ENCODE results near the gene PAFAH2.

Gene PAFAH2

GRCh38 chr1:26015358-26015757 lies 17.5 kb upstream of the PAFAH2 start:
- in situ Hi-C loops (cut with MboI; ENCODE audit: low sequenced_read_pairs) = no loop called here

DNA sequence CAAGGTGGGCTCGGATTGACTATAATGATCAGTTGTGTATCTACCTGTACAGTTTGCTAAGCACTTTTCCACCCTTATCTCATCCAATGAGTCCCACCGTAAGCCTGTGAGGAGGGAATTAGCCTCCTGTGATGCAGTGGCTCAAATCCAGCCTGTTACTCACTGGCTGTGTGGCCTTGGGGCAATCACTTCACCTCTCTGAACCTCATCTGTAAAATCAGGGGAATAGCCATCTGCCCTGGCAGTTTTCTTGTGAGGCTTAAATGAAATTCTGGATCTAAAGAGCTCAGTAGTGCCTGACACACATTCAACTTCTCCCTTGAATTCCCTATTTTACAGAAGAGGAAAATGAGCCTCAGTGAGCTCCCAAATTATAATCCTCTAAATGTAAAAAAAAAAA lies 16.3 kb upstream of the PAFAH2 start:
- in situ Hi-C loops (cut with MboI; ENCODE audit: low sequenced_read_pairs) = no loop called here

- in situ Hi-C loops (cut with MboI; ENCODE audit: low sequenced_read_pairs) = no loop called here
Observed at GRCh38 chr1:26012864-26013263, 15.0 kb upstream of the PAFAH2 start.

- in situ Hi-C loops (cut with MboI; ENCODE audit: low sequenced_read_pairs) = no loop called here
Observed at GRCh38 chr1:26010825-26011224, 13.0 kb upstream of the PAFAH2 start.

GRCh38 chr1:26009796-26010447 lies 12.1 kb upstream of the PAFAH2 start:
- in situ Hi-C loops (cut with MboI; ENCODE audit: low sequenced_read_pairs) = no loop called here

GRCh38 chr1:26006710-26007109 lies 8.8 kb upstream of the PAFAH2 start:
- in situ Hi-C loops (cut with MboI; ENCODE audit: low sequenced_read_pairs) = no loop called here

DNA sequence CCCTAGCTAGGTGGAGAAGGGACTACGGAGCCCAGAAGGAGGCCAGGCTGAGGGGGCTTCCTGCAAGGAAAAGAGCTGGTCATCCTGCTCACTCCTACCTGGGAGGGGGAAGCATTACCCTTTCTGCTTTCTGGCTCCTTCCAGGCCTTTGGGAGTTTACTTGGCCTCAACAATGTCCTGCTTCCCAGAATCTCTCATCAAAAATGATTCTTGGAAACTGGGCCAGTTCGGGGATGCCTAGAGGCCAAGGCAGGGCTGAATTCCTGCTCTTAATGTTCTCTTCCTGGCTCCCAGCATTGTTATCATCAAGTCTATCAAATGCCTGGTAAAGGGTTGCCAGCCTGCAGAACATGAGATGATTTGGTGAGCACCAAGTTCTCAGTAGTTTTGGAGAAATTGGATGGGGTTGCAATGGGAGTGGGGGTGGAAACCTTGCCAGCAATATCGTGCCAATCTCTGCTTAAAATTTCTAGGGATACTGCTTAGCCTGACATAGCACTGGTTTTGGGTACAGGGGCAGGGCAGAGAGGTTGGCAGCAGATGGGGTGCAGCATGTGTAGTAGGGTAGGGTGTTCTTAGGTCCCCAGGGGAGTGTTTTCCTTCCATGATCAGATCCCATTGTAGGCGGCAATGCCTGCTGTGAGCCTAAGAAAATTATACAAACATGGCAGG lies 7.7 kb upstream of the PAFAH2 start:
- in situ Hi-C loops (cut with MboI; ENCODE audit: low sequenced_read_pairs) = no loop called here

DNA sequence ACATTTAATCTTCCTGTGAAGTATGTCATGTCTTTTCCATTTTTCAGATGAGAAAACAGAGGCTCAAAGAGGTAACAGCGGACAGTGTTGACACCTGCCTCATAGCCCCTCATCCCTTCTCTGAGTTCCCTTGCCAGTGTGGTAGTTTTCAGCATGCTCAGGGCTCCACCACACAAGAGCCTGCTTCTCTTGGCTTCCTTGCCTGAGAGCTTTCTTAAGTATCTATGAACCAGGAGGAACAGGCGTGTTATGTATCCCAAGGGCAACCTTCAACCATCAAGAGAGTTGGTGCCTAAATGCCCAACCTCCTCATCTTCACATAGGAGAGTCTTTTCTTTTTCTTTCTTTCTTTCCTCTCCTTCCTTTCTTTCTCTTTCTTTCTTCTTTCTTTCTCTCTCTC lies 5.9 kb upstream of the PAFAH2 start:
- in situ Hi-C loops (cut with MboI; ENCODE audit: low sequenced_read_pairs) = no loop called here

DNA sequence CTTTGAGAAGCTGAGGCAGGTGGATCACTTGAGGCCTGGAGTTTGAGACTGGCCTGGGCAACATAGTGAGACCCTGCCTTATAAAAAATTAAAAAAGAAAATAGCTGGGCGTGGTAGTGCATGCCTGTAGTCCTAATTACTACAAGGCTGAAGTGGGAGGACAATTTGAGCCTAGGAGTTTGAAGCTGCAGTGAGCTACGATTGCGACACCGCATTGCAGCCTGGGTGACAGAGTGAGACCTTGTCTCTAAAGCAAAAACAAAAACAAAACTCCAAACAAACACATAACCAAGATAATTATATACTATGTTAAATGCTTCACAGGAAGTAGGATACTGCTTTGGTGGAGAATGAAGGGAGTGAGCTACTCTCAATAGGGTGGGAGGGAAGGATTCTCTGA lies 5.4 kb upstream of the PAFAH2 start:
- in situ Hi-C loops (cut with MboI; ENCODE audit: low sequenced_read_pairs) = no loop called here

- in situ Hi-C loops (cut with MboI; ENCODE audit: low sequenced_read_pairs) = no loop called here
Observed at GRCh38 chr1:25999041-25999800, 1.4 kb upstream of the PAFAH2 start.

DNA sequence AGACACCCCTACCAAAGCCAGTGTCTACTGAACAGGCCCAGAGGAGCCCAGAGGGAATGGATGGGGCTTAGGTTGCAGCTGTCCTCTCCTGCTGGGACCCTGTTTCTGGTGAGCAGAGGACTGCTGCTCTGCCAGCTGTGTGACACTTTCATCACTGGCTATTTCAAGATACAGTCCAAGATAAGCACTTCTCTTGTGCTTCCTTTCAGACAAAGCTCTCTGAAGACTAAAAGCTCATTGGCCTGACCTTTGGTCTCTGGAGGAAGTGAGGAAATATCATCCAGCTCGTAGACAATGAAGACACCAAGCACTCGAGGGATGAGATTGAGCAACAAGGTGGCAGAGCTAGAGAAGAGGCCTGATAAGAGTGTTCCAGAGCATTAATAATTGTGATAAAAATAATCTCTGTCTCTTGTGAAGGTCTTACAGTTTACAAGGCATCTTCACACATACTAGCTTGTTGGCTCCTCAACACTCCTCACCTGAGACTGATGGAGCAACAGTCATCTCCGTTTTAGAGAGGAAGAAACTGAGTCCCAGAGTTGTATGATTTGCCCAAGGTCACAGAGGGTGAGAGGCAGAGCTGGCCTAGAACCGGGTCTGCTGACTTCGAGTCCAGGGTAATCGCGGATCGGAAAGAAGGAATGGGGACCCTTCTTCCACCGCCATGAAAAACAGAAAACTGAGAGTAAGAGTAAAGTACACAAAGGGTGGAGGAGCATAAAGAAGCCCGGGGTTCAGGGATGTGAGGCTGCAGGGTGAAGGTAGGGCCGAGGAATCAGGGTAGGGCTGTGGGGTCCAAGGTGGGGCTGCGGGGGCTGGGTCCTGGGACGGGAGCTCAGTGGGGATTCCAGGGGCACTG lies 666 bp downstream of the PAFAH2 start:
- in situ Hi-C loops (cut with MboI; ENCODE audit: low sequenced_read_pairs) = no loop called here

GRCh38 chr1:25994402-25995150 lies 3.3 kb downstream of the PAFAH2 start:
- in situ Hi-C loops (cut with MboI; ENCODE audit: low sequenced_read_pairs) = no loop called here

- in situ Hi-C loops (cut with MboI; ENCODE audit: low sequenced_read_pairs) = no loop called here
Observed at GRCh38 chr1:25993197-25993951, 4.5 kb downstream of the PAFAH2 start.

DNA sequence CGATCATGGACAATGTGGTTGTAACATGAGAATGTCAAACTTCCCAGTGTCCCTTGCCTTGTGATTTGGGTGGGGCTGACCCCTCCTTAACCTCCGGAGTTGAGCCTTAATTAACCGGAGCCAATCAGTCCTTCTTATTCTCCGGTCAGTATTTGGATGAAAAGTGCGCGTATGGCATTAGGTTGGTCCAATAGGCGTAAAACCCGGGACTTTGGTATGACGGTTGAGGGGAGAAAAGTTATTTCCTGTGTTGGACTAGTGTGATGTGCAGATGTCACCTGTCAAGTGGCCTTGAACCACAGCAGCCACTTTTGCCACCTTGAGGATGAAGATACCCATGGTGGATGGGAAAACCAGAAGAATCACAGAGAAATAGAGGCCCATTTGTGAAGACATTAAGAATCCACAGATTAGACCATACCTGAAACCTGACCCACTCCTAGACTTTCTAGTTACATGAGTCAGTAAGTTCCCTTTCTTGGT lies 5.1 kb downstream of the PAFAH2 start:
- in situ Hi-C loops (cut with MboI; ENCODE audit: low sequenced_read_pairs) = no loop called here

GRCh38 chr1:25991937-25992688 lies 5.8 kb downstream of the PAFAH2 start:
- in situ Hi-C loops (cut with MboI; ENCODE audit: low sequenced_read_pairs) = no loop called here

DNA sequence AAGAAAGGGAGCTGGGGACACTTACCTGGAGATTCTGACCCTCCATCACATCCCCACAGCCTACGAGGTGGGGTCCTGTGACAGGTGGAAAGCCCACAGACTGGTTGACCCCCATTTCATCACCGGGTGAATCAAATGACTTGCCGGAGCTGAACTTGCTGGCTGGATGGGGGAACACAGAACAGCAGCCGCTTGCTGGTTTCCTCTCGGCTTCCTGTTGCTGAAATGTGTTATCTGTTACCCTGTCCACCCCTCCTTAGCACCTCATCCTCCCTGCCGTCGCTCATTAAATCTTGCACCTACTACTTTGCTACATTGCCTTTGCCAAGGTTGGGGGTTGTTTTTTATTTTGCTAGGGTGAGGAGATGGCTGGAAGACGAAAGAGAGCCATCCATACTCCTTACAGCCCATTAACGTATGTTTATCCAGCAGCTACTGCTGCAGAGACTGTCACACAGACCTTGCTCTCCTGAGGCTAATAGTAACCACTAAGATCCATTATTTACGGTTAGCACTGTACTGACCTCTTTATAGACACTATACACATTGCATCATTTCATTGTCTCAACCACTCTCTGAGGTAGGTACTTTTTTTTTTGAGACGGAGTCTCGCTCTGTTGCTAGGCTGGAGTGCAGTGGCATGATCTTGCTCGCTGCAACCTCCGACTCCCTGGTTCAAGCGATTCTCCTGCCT lies 7.0 kb downstream of the PAFAH2 start:
- in situ Hi-C loops (cut with MboI; ENCODE audit: low sequenced_read_pairs) = no loop called here

DNA sequence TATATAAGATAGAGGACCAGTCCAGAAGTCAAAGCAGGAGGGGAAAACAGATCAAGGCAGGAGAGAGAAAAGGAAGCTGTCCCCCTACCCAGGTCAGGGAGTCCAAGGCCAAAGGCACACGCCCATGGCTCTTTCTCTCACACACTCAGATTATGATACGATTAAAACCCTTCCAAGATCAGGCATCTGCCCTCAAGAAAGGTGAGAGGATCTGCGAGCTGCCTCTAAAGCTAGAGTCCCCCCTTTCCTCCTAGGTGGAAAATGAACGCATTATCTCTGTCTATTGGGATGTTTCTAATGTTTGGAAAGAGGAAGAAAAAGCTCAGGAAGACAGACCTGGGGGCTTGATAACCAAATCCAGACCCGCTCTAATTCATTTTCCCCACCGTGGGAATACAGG lies 7.6 kb downstream of the PAFAH2 start:
- in situ Hi-C loops (cut with MboI; ENCODE audit: low sequenced_read_pairs) = no loop called here

Data from HL-60/S4 treated with phorbol 12-myristate 13-acetate at 8.2 ng/mL for 4 days and 3 days (cell line).